ENCODE results near the gene ELK3.

Gene ELK3

GRCh38 chr12:96256672-96257361 is 62.6 kb downstream of the ELK3 start:
- no peak for DNase-seq (ENCODE audit: low read depth)

- no peak for DNase-seq (ENCODE audit: low read depth)
These were observed 63.5 kb downstream of the ELK3 start for GRCh38 chr12:96257550-96258103.

GRCh38 chr12:96258104-96258961 is 64.2 kb downstream of the ELK3 start:
- no peak for DNase-seq (ENCODE audit: low read depth)

GRCh38 chr12:96260231-96260630 is 66.1 kb downstream of the ELK3 start:
- DNase-seq (ENCODE audit: low read depth), result no peak

- no peak for DNase-seq (ENCODE audit: low read depth)
These were observed 66.5 kb downstream of the ELK3 start for GRCh38 chr12:96260644-96261043.

GRCh38 chr12:96261557-96261956 is 67.4 kb downstream of the ELK3 start:
- DNase-seq (ENCODE audit: low read depth), result no peak

GRCh38 chr12:96263449-96263902 is 69.3 kb downstream of the ELK3 start:
- no peak for DNase-seq (ENCODE audit: low read depth)

GRCh38 chr12:96265400-96265799 is 71.2 kb downstream of the ELK3 start:
- no peak for DNase-seq (ENCODE audit: low read depth)

GRCh38 chr12:96265836-96266235 is 71.7 kb downstream of the ELK3 start:
- DNase-seq (ENCODE audit: low read depth), result no peak

- DNase-seq (ENCODE audit: low read depth), result no peak
These were observed 72.1 kb downstream of the ELK3 start for GRCh38 chr12:96266238-96266637.

- DNase-seq (ENCODE audit: low read depth), result no peak
These were observed 77.5 kb downstream of the ELK3 start for GRCh38 chr12:96271469-96272199.

GRCh38 chr12:96274331-96274730 is 80.2 kb downstream of the ELK3 start:
- no peak for DNase-seq (ENCODE audit: low read depth)

GRCh38 chr12:96285158-96285557 is 91.0 kb downstream of the ELK3 start:
- DNase-seq (ENCODE audit: low read depth), result no peak

GRCh38 chr12:96289067-96289466 is 94.9 kb downstream of the ELK3 start:
- no peak for DNase-seq (ENCODE audit: low read depth)

GRCh38 chr12:96293093-96293492 is 98.9 kb downstream of the ELK3 start:
- no peak for DNase-seq (ENCODE audit: low read depth)

GRCh38 chr12:96294831-96295230 is 100.7 kb downstream of the ELK3 start:
- no peak for DNase-seq (ENCODE audit: low read depth)

- DNase-seq (ENCODE audit: low read depth), result no peak
These were observed 101.5 kb downstream of the ELK3 start for GRCh38 chr12:96295532-96296160.

- DNase-seq (ENCODE audit: low read depth), result no peak
These were observed 103.3 kb downstream of the ELK3 start for GRCh38 chr12:96297504-96297903.

GRCh38 chr12:96300064-96300463 is 105.9 kb downstream of the ELK3 start:
- DNase-seq (ENCODE audit: low read depth), result no peak

GRCh38 chr12:96301732-96302131 is 107.6 kb downstream of the ELK3 start:
- no peak for DNase-seq (ENCODE audit: low read depth)

- no peak for DNase-seq (ENCODE audit: low read depth)
These were observed 108.6 kb downstream of the ELK3 start for GRCh38 chr12:96302687-96303310.

Data from activated T-cell treated with anti-CD3 and anti-CD28 coated beads for 24 hours (primary cell).